BE2C (cell line): ENCODE measurements around the gene NISCH.
A peak's percentile ranks its signal among the peaks of the same experiment; 100 is the strongest.
"Not testable (repeated sequence)": the region's sequence is repeated elsewhere in the genome, so short reads cannot be mapped to it uniquely, and the experiment has no call there.

Experiments used
- DNase-seq: peaks from one replicate; pipeline ENCODE4 v3.0.0-alpha.2; 2020
- H3K27me3 ChIP-seq: fragments of 250-450 bp; sonication (Bioruptor Pico); 2 replicates; pipeline ENCODE4 v1.5.1; 2020; ENCODE audit warnings: mild to moderate bottlenecking
- H3K36me3 ChIP-seq: fragments of 250-450 bp; sonication (Bioruptor Pico); 2 replicates; pipeline ENCODE4 v1.5.1; 2020; ENCODE audit warnings: mild to moderate bottlenecking
- H3K4me1 ChIP-seq: fragments of 250-450 bp; sonication (Bioruptor Pico); 2 replicates; pipeline ENCODE4 v1.5.1; 2020
- H3K4me3 ChIP-seq: 2 replicates; pipeline ENCODE4 v1.5.1; 2011; ENCODE audit warnings: low read depth, low read length
- H3K9me3 ChIP-seq: fragments of 250-450 bp; sonication (Bioruptor Pico); 2 replicates; pipeline ENCODE4 v1.5.1; 2020
- TF ChIP-seq, protein P1 (sequence below): IDR thresholded peaks from 2 replicates; pipeline ENCODE4 v1.5.1; 2012; ENCODE audit warnings: mild to moderate bottlenecking, low read depth, low read length

NISCH gene

GRCh38 chr3:52524752-52525679 is 69.6 kb downstream of the NISCH start:
- peak; percentile 59 for DNase-seq
- H3K36me3 ChIP-seq: peaks cover 36% of the 10 kb centered on the region
- peaks cover 25% of the 10 kb centered on the region for H3K4me1 ChIP-seq
- TF ChIP-seq, protein P1, sequence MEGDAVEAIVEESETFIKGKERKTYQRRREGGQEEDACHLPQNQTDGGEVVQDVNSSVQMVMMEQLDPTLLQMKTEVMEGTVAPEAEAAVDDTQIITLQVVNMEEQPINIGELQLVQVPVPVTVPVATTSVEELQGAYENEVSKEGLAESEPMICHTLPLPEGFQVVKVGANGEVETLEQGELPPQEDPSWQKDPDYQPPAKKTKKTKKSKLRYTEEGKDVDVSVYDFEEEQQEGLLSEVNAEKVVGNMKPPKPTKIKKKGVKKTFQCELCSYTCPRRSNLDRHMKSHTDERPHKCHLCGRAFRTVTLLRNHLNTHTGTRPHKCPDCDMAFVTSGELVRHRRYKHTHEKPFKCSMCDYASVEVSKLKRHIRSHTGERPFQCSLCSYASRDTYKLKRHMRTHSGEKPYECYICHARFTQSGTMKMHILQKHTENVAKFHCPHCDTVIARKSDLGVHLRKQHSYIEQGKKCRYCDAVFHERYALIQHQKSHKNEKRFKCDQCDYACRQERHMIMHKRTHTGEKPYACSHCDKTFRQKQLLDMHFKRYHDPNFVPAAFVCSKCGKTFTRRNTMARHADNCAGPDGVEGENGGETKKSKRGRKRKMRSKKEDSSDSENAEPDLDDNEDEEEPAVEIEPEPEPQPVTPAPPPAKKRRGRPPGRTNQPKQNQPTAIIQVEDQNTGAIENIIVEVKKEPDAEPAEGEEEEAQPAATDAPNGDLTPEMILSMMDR: no peak
- H3K9me3 ChIP-seq: no peaks in the 10 kb centered on the region
- H3K27me3 ChIP-seq: no peaks in the 10 kb centered on the region
- no peak overlapping the region for H3K4me3 ChIP-seq

DNA sequence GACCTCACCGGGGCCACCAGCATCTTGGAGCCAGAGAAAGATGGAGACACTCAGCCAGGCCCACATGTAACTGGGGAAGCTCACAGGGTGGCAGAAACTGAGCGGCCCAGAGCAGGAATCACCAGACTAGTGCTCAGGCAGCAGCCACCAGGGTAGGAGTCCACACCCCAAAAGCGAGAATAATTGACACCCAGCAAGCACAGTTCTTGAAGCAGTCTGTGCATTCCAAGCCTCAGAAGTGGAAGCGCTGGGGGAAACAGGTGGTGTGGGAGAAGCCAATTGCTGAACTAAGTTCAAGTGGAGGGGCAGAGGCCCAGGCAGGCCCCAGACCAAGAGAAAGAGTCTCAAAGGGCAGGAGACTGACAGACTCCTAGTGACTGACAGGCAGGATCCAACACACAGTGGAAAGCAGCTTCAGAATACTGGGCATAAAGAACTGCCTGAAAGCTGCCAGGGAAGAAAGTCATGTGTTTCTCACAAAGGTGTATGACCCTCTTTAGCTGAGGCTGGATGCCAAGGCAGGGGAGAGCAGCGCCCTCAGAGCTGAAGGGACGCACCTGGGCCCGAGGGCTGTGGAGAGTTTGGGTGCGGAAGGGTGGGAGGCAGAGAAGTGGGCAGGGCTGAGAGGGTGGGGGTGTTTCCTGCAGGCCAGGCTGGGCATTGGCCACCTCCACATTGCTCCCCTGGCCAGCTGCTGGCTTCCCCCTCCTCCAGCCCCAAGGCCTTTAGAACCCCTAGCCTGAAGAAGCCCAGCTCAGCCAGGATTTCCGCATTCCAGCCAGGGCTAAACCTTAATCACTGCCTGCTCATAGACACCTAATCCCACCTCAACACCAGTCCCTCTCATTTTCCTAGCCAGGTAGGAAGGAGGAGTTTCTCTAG is 70.5 kb downstream of the NISCH start:
- Histone ChIP-seq H3K4me3 (no peak overlapping the region), H3K4me1 (peaks cover 31% of the 10 kb centered on the region), H3K27me3 (no peaks in the 10 kb centered on the region), H3K36me3 (peaks cover 36% of the 10 kb centered on the region), H3K9me3 (no peaks in the 10 kb centered on the region)
- TF ChIP-seq, protein P1: no peak
- no peak for DNase-seq

DNA sequence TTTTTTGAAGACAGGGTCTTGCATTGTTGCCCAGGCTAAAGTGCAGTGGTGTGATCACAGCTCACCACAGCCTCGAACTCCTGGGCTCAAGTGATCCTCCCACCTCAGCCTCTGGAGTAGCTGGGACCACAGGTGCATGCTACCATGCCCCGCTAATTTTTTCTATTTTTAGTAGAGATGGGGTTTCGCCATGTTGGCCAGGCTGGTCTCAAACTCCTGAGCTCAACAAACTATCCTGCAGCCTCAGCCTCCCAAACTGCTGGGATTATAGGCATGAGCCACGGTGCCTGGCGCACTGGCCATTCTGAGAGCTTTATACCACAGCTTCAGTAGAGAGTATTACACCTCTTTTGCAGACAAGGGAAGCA is 71.3 kb downstream of the NISCH start:
- not testable (repeated sequence) for H3K9me3 ChIP-seq, H3K4me3 ChIP-seq, DNase-seq, H3K27me3 ChIP-seq
- Histone ChIP-seq H3K36me3 (peaks cover 36% of the 10 kb centered on the region), H3K4me1 (peaks cover 35% of the 10 kb centered on the region)

DNA sequence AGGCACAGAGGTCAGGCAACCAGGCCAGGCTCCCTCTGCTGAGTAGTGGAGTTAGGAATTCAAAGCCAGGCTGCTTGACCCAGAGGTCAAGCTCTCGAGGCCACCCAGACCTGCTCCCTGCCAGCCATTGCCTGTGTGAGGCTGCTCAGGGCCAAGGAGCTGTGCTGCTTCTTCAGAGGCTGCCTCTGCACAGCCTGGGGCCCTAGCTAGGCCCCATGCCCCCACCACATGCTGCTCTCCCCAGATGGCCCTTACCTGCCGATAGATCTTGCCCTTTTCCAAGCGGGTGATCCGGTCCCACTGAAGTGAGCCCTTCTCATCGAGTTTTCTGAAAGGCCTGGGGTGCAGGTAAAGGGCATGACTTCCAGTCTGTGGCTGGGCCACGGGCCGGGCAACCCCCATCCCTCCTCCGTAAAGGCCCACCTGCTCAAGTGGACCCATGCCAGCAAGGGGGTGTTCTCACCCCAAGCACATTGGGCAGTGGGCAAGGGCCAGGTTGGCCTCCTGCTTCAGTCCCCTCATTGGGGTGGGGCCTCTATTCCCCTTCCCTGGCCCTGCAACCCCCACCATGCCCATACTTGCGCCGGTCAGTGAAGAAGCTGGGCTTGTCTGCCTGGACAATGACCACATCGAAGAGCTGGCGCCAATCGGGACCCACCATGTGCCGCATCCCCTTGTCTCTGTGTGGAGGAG is 71.8 kb downstream of the NISCH start:
- H3K4me3 ChIP-seq: no peak overlapping the region
- H3K9me3 ChIP-seq: no peaks in the 10 kb centered on the region
- H3K36me3 ChIP-seq: peaks cover 36% of the 10 kb centered on the region
- peaks cover 37% of the 10 kb centered on the region for H3K4me1 ChIP-seq
- no peak for DNase-seq
- TF ChIP-seq, protein P1: no peak
- no peaks in the 10 kb centered on the region for H3K27me3 ChIP-seq

DNA sequence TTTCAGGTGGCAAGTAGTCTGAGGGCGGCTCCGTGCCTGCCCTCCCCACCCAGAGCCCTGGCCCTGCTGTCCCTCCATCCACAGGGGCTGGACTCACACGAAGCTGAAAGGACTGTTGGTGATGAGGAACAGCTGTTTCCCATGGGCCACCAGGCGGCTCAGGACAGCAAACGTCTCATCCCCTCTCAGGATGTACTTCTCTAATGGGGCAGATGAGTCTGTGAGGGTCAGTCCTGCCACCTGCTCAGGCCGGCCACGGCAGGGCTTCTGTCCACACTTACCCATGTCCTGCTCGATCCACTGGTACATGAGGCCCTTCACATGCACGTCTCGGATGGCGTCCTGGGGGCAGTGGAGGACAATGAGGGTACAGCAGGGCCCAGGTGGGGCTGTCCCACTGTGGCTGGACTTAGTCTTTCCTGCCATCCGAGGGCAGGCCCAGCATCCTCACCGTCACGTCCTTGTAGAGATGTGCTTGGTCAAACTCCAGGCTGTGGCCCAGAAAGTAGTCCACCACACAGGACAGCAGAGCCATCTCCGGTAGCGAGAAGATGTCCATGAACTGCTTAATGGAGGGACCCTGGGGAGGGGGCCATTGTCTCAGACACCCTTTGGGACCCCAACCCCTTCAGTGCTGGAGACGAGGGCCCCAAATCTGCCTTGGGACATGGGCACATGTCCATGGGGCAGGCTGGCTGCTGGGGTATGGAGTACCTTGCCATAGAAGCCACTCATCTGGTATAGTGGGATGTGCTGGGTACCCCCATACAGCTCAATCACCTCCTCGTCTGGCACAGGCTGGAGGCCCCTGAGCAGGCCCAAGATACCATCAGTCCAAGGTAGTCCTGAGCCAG is 72.6 kb downstream of the NISCH start:
- H3K36me3 ChIP-seq: peaks cover 36% of the 10 kb centered on the region
- H3K9me3 ChIP-seq: no peaks in the 10 kb centered on the region
- no peak for DNase-seq
- no peaks in the 10 kb centered on the region for H3K27me3 ChIP-seq
- H3K4me3 ChIP-seq: no peak overlapping the region
- H3K4me1 ChIP-seq: peaks cover 37% of the 10 kb centered on the region
- TF ChIP-seq, protein P1: no peak
